Upper lobe of left lung (tissue), 6 donors: ENCODE results near the gene ENKUR. TPM values are rescaled to one million over a fixed set of nuclear protein-coding genes. Genes with fewer than 3 reads are reported as not detected.
A peak's percentile ranks its signal among the peaks of the same experiment; 100 is the strongest.
"Not testable (repeated sequence)": the region's sequence is repeated elsewhere in the genome, so short reads cannot be mapped to it uniquely, and the experiment has no call there.

ENCODE experiments used
- ATAC-seq, 2 donors: fragments of 200-7000 bp; cut with Tn5 transposase; one replicate each; pipeline ENCODE4 v1.9.1; 2022; ENCODE audit warnings: mild to moderate bottlenecking in 2 of 2, moderate library complexity in 2 of 2; ENCODE audit not compliant: low FRiP score in 2 of 2
- DNase-seq, 2 donors: peaks; one replicate each; pipeline ENCODE4 v3.0.0-alpha.2; 2019 to 2020
- H3K27ac ChIP-seq, 4 donors: fragments of 200-600 bp; sonication (generic); one replicate each; pipeline ENCODE4 v1.5.1; 2016 to 2019
- H3K27me3 ChIP-seq, 4 donors: fragments of 200-600 bp; sonication (generic); one replicate each; pipeline ENCODE4 v1.5.1; 2017 to 2019
- H3K36me3 ChIP-seq, 4 donors: fragments of 200-600 bp; sonication (generic); one replicate each; pipeline ENCODE4 v1.5.1; 2016 to 2019
- H3K4me1 ChIP-seq, 4 donors: fragments of 200-600 bp; sonication (generic); one replicate each; pipeline ENCODE4 v1.5.1; 2018 to 2019
- H3K4me3 ChIP-seq, 4 donors: fragments of 200-600 bp; sonication (generic); one replicate each; pipeline ENCODE4 v1.5.1; 2017 to 2019; ENCODE audit warnings: mild to moderate bottlenecking in 2 of 4, moderate library complexity in 1 of 4
- H3K9me3 ChIP-seq, 4 donors: fragments of 200-600 bp; sonication (generic); one replicate each; pipeline ENCODE4 v1.5.1; 2018 to 2019
- CTCF ChIP-seq, 6 experiments: fragments of 450-650 bp in 4 of 6; fragments of 200-600 bp in 2 of 6; sonication (generic) in 2 of 6; IDR thresholded peaks; one replicate each; pipeline ENCODE4 v1.5.1; 2016 to 2019; ENCODE audit warnings: antibody characterized with exemption in 6 of 6
- EP300 ChIP-seq, 4 donors: sonication (generic); formaldehyde crosslinking; IDR thresholded peaks; one replicate each; pipeline ENCODE4 v1.5.1; 2017; ENCODE audit warnings: antibody characterized with exemption in 4 of 4, control low read depth in 2 of 4
- POLR2A ChIP-seq, 4 donors: fragments of 450-650 bp; IDR thresholded peaks; one replicate each; pipeline ENCODE4 v1.5.1; 2016 to 2017; ENCODE audit warnings: antibody characterized with exemption in 4 of 4, mild to moderate bottlenecking in 2 of 4
- POLR2AphosphoS5 ChIP-seq, 2 donors: sonication (generic); formaldehyde crosslinking; IDR thresholded peaks; one replicate each; pipeline ENCODE4 v1.5.1; 2017; ENCODE audit warnings: antibody characterized with exemption in 2 of 2
- WGBS, 2 donors: methylation state at CpG; one replicate each; pipeline ENCODE4 v1.1.5; 2017 to 2018; 5-methylcytosine and 5-hydroxymethylcytosine counted together
- total RNA-seq, 6 donors: library from RNA; depleted of rRNA in 4 of 6; stranded (reverse); fragments of >200 nt in 4 of 6; gene quantifications; one replicate each; pipeline versions ENCODE4 v1.1.0 to v1.2.1, GENCODE V29; 2016 to 2021
- donor health status: DM: no; HTN: no; CAD: no; lungs with moderate emphysema.
- donor health status: DM: no; HTN: yes; CAD: no; lungs with severe emphysema.

Gene ENKUR
- total RNA-seq, 6 donors from 2014 or later = 0.31 to 18.1 (median 4.0) TPM

GRCh38 chr10:24959382-24959730 is 56.6 kb downstream of the ENKUR start:
- Histone ChIP-seq H3K27ac (peak overlapping the region in 2 of 4 donors; percentile 36 to 54), H3K27me3 (no peaks in the 10 kb centered on the region), H3K4me3 (no peak overlapping the region), H3K4me1 (no peaks in the 10 kb centered on the region), H3K36me3 (no peaks in the 10 kb centered on the region), H3K9me3 (no peaks in the 10 kb centered on the region)
- TF ChIP-seq POLR2AphosphoS5 (IDR thresholded peaks at IDR 0.05) (no peak), EP300 (IDR thresholded peaks at IDR 0.05) (no peak), CTCF (IDR thresholded peaks at IDR 0.05) (no peak), POLR2A (IDR thresholded peaks at IDR 0.05) (no peak)
- WGBS, 2 donors = 53 to 60% methylated on average over 3 of the region's 3 CpGs
- DNase-seq (no peak), ATAC-seq (no peak)

GRCh38 chr10:24958721-24959381 is 57.1 kb downstream of the ENKUR start:
- DNase-seq = no peak
- Histone ChIP-seq H3K27ac (peak overlapping the region; percentile 36 to 60 (median 48)), H3K4me3 (no peak overlapping the region), H3K27me3 (no peaks in the 10 kb centered on the region), H3K4me1 (no peaks in the 10 kb centered on the region), H3K9me3 (no peaks in the 10 kb centered on the region), H3K36me3 (no peaks in the 10 kb centered on the region)
- ATAC-seq = peak; percentile 65 to 79
- 63 to 66% methylated on average over 5 of the region's 5 CpGs for WGBS, 2 donors
- TF ChIP-seq EP300 (IDR thresholded peaks at IDR 0.05) (no peak), POLR2AphosphoS5 (IDR thresholded peaks at IDR 0.05) (peak in 1 of 2 donors; percentile 20)

- TF ChIP-seq POLR2A (IDR thresholded peaks at IDR 0.05) (no peak), EP300 (IDR thresholded peaks at IDR 0.05) (no peak), CTCF (IDR thresholded peaks at IDR 0.05) (no peak), POLR2AphosphoS5 (IDR thresholded peaks at IDR 0.05) (no peak)
- no peaks in the 10 kb centered on the region for H3K9me3 ChIP-seq
- peak in 1 of 2 donors; percentile 85 for ATAC-seq
- no peak for DNase-seq
- H3K27me3 ChIP-seq = no peaks in the 10 kb centered on the region
- H3K27ac ChIP-seq = peak overlapping the region; percentile 36 to 60 (median 48)
- H3K4me1 ChIP-seq = peaks cover 0 to 4% (median 1%) of the 10 kb centered on the region in 4 donors
- no peaks in the 10 kb centered on the region for H3K36me3 ChIP-seq
- WGBS, 2 donors = 62 to 63% methylated on average over 4 of the region's 4 CpGs
- no peak overlapping the region for H3K4me3 ChIP-seq
Observed at GRCh38 chr10:24958091-24958720, 57.8 kb downstream of the ENKUR start.

GRCh38 chr10:24957624-24958051 is 58.3 kb downstream of the ENKUR start:
- H3K36me3 ChIP-seq, H3K4me3 ChIP-seq, ATAC-seq, H3K27me3 ChIP-seq, DNase-seq, H3K9me3 ChIP-seq: not testable (repeated sequence)
- Histone ChIP-seq H3K4me1 (peaks cover 0 to 10% (median 5%) of the 10 kb centered on the region in 4 donors), H3K27ac (peak overlapping the region in 3 of 4 donors; percentile 3 to 54 (median 35))
- 83 to 87% methylated on average over 6 of the region's 6 CpGs for WGBS, 2 donors

GRCh38 chr10:24953675-24954074 is 62.3 kb downstream of the ENKUR start:
- H3K4me3 ChIP-seq = no peak overlapping the region
- H3K27ac ChIP-seq = peak overlapping the region in 3 of 4 donors; percentile 14 to 76 (median 36)
- peaks cover 5 to 21% (median 11%) of the 10 kb centered on the region in 4 donors for H3K4me1 ChIP-seq
- 81 to 84% methylated on average over 11 of the region's 11 CpGs for WGBS, 2 donors
- ATAC-seq = peak in 1 of 2 donors; percentile 47
- H3K36me3 ChIP-seq = no peaks in the 10 kb centered on the region
- TF ChIP-seq POLR2AphosphoS5 (IDR thresholded peaks at IDR 0.05) (no peak), CTCF (IDR thresholded peaks at IDR 0.05) (no peak), POLR2A (IDR thresholded peaks at IDR 0.05) (no peak), EP300 (IDR thresholded peaks at IDR 0.05) (no peak)
- no peak for DNase-seq
- no peaks in the 10 kb centered on the region for H3K9me3 ChIP-seq
- no peaks in the 10 kb centered on the region for H3K27me3 ChIP-seq
